Effector CD4-positive, alpha-beta T cell (primary cell): Measurements from ENCODE around the gene TACO1.

Source experiments
- DNase-seq: peaks from one replicate; pipeline ENCODE4 v3.0.0-alpha.2; 2020
- total RNA-seq: gene quantifications from one replicate; lab custom pipeline; 2026; lab: John Stamatoyannopoulos, UW

The TACO1 gene
- 3.0 reads per million, percentile 10 among the genes with 10 or more reads in this experiment for total RNA-seq

GRCh38 chr17:63600569-63601438 lies at the start of gene TACO1:
TACO1 (plus strand) TSS chr17:63600895; CDS start chr17:63601084, 189 bp downstream.
- DNase-seq = peak; percentile 59

GRCh38 chr17:63552211-63552610 lies 48.5 kb upstream of the TACO1 start:
- no peak for DNase-seq

- no peak for DNase-seq
Measured at GRCh38 chr17:63555500-63556156, 45.1 kb upstream of the TACO1 start.

GRCh38 chr17:63557416-63557815 lies 43.3 kb upstream of the TACO1 start:
- DNase-seq = no peak

GRCh38 chr17:63558441-63558840 lies 42.3 kb upstream of the TACO1 start:
- no peak for DNase-seq

GRCh38 chr17:63561819-63562218 lies 38.9 kb upstream of the TACO1 start:
- DNase-seq = no peak

- DNase-seq = no peak
Measured at GRCh38 chr17:63563339-63563738, 37.4 kb upstream of the TACO1 start.

GRCh38 chr17:63564562-63564961 lies 36.1 kb upstream of the TACO1 start:
- no peak for DNase-seq

- DNase-seq = no peak
Measured at GRCh38 chr17:63567229-63567628, 33.5 kb upstream of the TACO1 start.

GRCh38 chr17:63568563-63568962 lies 32.1 kb upstream of the TACO1 start:
- DNase-seq = no peak

- DNase-seq = no peak
Measured at GRCh38 chr17:63571632-63572310, 28.9 kb upstream of the TACO1 start.

- no peak for DNase-seq
Measured at GRCh38 chr17:63573634-63574033, 27.1 kb upstream of the TACO1 start.

GRCh38 chr17:63578027-63578768 lies 22.5 kb upstream of the TACO1 start:
- DNase-seq = no peak

- DNase-seq = no peak
Measured at GRCh38 chr17:63578769-63579111, 22.0 kb upstream of the TACO1 start.

- no peak for DNase-seq
Measured at GRCh38 chr17:63579633-63580032, 21.1 kb upstream of the TACO1 start.

- DNase-seq = no peak
Measured at GRCh38 chr17:63587770-63588169, 12.9 kb upstream of the TACO1 start.

- DNase-seq = no peak
Measured at GRCh38 chr17:63588797-63589196, 11.9 kb upstream of the TACO1 start.

- DNase-seq = no peak
Measured at GRCh38 chr17:63589646-63590045, 11.0 kb upstream of the TACO1 start.

GRCh38 chr17:63592797-63593196 lies 7.9 kb upstream of the TACO1 start:
- DNase-seq = no peak

GRCh38 chr17:63595132-63595531 lies 5.6 kb upstream of the TACO1 start:
- DNase-seq = no peak

- no peak for DNase-seq
Measured at GRCh38 chr17:63596856-63597586, 3.7 kb upstream of the TACO1 start.

- DNase-seq = no peak
Measured at GRCh38 chr17:63598281-63598680, 2.4 kb upstream of the TACO1 start.
